HG03066 (cell line): ENCODE results near the gene SERPINA9.
"Not testable (repeated sequence)": the region's sequence is repeated elsewhere in the genome, so short reads cannot be mapped to it uniquely, and the experiment has no call there.

ENCODE experiments used
- ATAC-seq: cut with Tn5 transposase; IDR thresholded peaks from one replicate; pipeline ENCODE4 v1.9.1; 2021; ENCODE audit warnings: low read depth; ENCODE audit not compliant: unreplicated experiment

Gene SERPINA9, protein sequence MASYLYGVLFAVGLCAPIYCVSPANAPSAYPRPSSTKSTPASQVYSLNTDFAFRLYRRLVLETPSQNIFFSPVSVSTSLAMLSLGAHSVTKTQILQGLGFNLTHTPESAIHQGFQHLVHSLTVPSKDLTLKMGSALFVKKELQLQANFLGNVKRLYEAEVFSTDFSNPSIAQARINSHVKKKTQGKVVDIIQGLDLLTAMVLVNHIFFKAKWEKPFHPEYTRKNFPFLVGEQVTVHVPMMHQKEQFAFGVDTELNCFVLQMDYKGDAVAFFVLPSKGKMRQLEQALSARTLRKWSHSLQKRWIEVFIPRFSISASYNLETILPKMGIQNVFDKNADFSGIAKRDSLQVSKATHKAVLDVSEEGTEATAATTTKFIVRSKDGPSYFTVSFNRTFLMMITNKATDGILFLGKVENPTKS

DNA sequence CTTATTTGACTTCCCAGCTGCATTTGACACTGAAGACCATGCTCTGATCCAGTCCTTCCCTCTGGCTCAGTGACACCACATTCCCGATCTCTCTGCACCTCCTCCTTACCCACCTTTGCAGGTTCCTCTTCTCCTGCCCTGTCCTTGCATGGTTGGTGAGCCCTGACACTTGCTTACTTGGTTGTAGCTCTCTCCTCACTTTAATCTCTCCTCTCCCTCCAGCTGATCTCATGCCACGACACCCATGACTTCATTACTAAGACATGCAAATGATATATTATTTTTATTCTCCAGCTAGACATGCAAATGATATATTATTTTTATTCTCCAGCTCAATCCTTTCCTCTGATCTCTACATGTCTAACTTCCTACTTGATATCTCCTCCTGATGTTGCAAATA lies at the start of gene SERPINA9:
Gene SERPINA9 (minus strand): TSS at position 175 of the 400 bp plus-strand sequence. CDS start 6,357 bp downstream, outside the sequence.
- ATAC-seq = no peak

DNA sequence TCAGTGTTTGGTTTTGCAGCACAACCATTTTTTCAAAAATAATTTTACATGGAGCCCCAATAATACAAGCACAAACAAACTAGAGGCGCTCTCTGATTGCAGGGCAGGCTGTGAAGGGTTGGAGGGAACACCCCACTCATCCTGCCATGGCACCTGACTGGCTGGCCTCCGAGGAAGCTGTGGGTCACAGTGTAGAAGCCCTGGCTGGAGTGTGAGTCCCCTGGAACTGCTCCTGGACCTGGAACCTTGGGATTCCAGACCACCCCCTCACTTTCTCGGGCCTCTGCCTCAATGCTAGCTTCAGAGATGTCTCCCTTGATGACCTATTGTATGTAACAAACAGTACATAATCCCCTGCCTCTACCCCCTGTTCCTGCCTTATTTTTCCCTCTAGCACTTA lies 48.1 kb upstream of the SERPINA9 start:
- no peak for ATAC-seq

DNA sequence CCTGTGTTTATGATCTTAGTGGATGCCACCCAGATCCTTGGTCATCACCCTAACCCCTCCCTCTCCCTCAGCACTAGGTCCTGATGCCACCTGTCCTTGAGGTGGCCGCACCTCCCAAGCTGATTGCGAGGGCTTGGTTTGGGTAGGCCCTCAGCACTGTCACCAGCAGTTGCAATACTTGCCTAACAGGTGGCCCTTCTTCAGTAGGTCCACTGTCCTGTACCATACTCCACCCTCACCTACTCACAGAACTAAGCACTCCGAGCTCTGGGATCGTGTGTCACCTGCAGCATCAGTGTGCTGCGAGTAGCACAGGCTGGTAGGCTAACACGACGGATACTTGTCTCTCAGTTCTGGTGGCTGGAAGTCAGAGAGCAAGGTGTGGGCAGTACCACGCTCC lies 47.3 kb upstream of the SERPINA9 start:
- ATAC-seq = no peak

DNA sequence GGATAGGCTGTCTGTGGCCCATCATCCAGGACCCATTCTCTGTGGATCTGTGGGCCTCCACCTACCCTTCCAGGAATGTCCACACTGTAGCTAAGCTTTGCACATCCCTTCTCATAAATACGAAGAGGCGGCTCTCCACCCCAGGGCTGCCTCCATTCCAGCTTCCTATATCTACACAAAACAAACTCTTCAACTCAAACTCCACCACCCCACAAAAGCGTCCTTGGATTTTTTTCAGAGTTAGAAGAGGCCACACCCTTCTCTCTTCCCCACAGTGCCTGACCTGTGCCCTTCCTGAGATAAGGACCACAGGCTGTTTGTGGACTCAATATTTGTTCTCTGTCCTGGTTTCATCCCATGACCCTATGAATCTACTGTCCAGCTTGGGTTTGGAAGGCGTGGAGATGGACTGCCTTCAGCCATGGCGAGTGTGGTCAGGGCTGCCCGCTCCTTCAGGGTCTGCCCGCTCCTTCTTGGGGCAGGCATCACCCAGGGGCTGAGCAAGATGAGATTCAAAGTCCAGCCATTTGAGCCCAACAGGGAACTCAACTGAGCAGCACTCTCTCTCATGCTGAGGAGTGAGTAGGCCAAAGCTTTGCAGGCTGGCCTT lies 46.2 kb upstream of the SERPINA9 start:
- ATAC-seq = no peak

DNA sequence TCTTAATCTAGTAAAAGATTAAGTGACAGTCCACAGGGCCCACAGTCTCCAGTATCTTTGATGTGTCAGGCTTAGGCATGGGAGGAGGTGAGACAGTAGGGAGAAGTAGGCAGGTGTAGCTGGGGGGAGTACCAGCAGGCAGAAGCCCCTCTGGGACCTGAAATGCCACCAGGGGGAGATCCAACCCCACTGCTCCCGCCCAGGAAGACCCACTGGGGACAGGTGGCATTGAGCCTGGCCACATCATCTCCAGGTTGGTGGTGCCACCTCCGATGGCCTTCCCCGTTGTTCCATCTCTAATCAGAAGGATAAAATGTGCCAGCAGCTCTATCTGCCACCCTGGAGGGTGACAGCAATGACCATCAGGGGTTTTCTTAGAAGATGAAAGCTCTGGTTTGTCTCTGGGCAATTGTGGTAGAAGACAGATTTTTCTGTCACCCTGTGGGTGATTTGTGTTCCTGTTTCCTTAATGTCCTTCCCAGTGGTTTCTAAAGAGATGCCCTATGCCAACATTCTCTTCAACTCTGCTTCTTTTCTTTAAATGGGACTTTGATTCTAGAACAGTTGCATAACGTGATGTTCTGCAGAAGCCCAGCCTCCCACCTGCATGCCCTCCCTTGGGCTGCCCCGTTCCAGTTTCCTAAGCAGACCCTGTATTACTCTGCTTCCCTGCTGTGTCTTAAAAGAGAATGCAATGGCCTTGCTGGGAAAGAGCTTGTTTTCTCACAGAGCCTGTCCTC lies 45.5 kb upstream of the SERPINA9 start:
- ATAC-seq = no peak

DNA sequence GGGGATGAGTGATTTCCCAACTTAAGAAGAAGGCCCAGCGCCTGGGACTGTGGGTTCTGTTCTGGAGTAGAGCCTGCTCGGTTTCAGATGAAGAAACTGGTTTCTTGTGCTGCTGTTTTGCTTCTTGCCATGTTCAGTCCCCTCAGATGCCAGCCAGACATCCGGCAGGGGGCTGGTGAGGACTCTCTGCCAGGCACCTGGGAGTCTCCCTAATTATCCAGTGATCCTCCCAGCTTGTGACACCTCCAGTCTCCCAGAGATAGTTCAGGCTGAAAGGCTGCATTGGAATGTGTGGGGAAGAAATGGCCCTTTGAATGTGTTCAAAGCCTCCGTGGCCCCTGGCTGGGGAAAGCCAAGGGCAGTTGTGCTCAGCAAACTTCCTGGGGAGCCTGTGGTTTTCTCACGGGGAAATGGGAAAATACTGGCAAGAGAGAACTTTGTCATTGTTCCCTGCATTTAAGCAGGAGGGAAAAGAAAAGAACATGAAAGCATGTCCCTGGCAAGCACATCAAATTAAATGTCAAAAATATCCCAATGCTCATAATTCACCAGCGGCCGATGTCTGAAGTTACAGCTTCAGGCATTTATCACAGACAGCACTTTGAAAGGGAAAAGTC lies 41.8 kb upstream of the SERPINA9 start:
- no peak for ATAC-seq

DNA sequence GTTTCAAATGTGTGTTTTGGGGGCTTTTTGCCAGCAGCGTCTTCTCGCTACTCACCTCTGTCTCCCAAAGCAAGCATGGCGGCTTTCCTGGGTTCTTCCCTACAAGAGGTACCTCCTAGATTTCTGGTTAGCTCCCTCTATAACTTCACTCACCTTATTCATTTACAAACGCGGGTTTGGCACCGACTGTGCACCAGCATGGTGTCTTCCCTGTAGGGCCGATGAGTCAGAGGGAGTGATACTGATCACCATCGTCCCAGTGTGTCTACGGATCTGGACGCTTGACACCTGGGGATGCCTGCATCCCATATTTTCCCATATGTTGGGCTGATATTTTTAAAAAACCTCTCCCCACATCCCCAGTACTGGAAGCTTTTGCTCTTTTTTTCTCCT lies 41.2 kb upstream of the SERPINA9 start:
- ATAC-seq = no peak

DNA sequence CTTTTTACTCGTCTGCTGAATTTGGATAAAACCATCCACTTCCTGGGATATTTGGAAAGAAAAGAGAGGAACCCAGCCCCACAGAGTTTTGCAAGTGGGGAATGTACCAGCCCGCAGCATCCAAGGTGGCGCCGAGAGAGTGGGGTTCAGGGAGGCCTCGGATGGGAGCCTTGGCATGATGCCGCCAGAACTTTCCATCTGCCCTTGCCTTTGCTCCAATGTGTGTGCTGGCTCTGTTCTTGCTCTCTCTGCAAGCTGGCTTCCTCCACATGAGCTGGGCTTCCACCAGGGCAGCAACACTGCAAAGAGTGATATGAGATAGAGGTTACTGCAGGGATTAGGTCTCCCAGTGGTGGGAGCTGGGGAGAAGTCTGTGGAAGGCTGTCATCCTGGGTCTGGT lies 39.9 kb upstream of the SERPINA9 start:
- ATAC-seq = no peak

DNA sequence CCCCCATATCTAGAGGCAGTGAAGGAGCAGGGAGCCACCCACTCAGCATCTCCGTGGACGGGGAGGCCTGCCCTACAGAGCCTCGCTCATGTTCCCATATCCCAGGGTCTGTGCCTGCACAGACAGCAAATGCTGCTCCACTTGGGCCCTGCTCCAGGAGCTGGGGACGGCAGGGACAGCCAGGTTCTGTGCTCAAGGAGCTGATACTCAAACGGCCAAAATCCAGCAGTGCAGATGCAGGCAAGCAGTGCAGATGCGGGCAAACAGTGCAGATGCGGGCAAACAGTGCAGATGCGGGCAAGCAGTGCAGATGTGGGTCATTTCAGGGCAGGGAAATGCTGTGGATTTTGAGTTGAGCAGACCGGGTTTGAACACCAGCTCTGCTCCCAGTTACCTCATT lies 39.4 kb upstream of the SERPINA9 start:
- no peak for ATAC-seq

DNA sequence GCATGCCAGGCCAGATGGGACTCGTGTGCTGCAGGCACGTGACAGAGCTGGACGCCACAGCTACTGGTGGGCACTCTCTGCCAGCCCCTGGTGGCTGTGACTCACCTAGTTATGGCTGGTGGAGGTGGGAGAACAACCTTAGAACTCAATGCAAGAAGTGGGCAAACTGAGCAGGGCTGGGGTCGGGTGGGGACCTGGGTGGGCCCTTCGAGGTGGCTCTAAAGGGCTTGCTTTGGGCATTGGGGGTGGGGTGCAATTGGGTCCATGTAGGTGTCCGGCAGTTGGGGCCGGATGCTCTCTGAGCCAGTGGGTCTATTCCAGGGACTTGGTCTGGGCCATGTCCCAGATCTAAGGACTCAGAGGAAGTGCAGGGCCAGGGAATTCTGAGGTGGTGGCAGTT lies 38.4 kb upstream of the SERPINA9 start:
- ATAC-seq = no peak

DNA sequence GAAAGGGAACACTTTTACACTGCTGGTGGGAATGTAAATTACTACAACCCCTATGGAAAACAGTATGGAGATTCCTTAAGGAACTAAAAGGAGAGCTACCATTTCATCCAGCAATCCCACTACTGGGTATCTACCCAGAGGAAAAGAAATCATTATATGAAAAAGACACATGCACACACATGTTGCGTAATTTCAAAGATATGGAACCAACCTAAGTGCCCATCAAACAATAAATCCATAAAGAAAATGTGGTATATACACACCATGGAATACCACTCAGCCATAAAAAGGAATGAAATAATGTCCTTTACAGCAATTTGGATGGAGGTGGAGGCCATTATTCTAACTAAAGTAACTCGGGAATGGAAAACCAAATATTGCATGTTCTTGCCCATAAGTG lies 34.5 kb upstream of the SERPINA9 start:
- not testable (repeated sequence) for ATAC-seq

DNA sequence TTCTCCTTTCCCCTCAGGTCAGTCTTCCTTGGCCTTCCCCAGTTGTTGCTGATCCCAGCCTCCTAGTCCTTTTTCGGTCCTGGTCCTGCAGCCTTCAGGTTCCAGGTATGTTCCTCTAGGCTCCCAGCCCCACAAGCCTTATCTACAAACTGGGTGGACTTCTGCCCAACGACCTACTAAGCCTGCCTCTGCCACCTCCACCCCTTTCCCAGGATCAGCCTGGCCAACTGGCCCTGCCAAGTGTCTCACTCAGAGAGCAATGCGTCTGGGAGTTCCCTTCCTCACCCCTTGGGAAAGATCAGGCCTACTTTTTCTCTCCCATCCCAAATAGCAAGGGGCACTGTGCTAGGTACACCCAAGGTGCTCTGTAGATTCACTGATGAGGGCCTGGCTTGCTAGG lies 33.4 kb upstream of the SERPINA9 start, which contains the start of gene SERPINA12:
Gene SERPINA12 (minus strand): TSS at position 114 of the 400 bp plus-strand sequence. CDS start 11,072 bp downstream, outside the sequence.
- no peak for ATAC-seq

DNA sequence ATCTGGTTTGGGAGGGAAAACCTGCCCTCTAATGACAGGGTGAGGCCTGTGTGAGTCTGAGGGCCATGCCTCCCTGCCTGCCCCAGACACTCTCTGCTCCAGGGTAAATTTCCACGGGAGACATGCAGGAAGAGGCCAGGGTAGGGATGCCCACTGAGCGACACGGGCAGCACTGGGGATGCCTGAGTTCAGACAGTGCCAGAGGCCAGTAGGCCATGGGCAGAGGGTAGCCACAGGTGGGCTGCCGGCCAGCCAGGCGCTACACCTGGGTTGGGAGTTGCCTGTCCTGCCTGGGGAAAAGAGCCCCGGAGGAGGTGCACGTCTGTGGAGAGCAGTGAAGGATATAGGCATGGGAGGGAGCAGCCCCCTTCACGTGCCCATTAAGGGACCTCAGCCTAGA lies 29.6 kb upstream of the SERPINA9 start:
- ATAC-seq = no peak

DNA sequence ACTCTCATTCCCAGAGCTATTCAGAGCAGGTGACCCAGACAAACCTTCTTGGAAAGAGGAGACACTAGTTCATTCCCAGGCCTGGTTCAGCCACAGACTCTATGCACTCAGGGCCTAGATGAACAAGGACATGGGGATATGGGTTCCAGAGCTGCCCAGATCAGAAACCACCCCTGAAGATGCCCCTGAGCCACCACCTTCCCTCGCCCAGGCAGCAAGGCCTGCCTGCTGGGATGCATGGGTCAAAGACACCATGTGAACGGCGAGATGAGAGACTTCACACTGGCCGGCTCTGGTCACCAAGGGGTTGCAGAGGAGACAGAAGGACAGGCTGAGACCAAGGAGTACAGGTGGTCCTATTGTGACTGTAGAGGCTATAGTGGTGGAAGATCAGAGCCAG lies 29.2 kb upstream of the SERPINA9 start:
- ATAC-seq = no peak

DNA sequence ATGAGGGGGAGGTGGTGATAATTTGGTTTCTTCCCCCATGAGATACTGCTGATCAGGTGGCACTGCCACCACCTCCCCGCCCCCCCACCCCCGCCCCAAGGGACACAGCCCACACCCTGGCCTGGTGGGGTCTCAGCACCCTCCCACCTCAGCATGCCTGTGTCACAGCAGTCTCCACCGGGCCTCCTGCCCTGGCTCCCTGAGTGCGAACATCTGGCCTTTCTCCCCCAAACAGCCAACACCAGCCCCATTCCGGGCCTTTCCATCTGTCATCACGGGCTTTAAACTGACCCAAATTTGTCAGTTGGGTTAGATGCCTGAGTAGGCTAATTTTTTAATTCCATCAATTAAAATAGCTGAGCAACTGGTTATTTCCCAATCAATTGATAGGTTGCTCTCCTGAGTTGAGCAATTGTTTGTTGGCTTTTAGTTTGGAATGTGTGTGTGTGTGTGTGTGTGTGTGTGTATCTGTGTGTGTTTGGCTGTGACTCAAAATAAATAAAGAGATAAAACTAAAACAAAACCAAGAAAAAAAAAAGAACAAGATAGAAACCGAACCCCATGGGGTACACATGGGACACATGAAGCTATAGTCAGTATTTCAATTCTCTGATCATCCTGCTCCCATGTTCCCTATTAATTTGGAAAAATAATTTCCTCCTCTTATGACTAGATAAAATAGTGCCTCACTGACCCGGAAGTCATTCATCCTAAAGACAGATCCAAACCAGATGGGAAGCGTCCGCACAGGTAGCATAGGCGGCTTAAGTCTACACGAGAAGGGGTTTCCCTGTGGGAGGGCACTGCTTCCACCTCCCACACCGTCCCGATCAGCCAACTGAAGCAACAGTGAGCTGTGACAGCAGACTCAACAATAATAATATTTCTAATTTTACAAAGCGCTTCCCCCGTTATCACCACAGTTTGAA lies 25.9 kb upstream of the SERPINA9 start:
- no peak for ATAC-seq

DNA sequence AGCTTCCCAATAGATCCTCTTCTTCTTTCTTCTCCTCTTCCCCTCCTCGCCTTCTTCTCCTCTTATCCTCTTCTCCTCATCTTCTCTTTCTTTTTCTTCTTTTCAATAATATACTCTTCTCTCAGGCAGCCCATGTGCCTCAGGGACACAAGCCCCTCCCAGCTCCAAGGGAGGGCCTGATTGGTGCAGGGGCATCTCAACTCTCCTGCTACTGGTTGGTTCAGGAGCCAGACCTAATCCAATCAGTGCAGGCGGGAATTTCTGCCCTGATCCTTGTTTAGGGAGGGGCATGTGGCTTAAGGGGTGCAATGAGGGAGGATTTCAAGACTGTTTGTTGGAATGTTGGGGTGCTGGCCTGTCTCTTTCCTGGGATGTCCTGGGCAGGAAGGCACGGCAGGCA lies 24.3 kb upstream of the SERPINA9 start:
- no peak for ATAC-seq

DNA sequence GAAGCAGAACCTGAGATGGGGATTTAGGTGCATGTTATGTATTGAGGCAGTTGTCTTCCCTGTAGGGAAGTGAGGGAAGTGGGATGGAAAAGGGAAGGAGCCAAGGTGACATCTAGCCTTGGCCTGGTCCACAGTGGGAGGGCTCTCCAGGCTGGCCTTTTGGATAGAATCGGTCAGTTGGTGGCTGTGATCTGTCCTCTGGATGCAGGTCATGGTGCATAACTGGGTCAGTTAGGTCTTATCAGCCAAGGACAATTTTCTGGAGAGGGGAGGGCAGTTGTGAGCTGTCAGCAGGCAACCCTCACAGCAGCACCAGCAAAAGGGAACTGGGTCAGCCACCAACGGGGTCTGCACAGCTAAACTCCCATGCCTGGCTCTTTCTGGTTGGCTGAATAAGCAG lies 23.7 kb upstream of the SERPINA9 start:
- ATAC-seq = no peak

DNA sequence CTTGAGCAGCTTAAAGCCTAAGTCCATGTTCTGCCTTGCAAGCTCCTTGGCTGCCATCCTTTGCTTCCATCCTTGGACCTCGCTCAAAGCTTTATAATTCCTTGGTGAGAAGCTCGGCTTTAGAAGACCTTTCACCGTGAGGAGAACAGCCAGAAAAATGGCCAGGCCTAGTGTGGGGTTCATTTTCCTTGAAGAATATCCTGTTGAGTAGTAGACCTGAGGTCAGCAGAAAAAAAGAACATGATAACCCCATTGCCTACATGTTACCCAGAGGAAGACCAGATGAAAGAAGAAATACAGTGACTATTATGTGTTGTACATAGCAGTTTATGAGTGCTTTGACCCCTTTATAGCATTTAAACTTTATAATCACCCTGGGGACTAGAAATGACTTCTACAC lies 22.2 kb upstream of the SERPINA9 start:
- no peak for ATAC-seq

DNA sequence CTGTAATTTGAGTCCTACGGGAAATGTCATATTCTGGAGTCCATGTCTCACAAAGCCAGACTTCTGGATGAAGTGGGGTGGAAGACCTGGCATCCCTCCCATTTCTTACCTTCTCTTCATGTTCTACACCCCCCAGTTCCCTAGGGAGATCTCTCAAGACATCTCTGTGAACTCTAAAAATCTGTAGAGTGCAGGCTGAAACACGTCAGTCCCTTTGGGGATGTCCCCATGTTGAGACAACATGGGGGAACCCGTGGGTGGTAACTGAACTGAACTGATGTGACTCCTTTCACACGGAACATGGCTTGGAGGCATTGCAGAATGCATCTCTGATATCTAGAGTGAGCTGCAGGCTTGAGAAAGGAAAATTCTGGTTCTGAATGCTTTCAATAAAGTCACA lies 18.1 kb upstream of the SERPINA9 start:
- ATAC-seq = no peak

DNA sequence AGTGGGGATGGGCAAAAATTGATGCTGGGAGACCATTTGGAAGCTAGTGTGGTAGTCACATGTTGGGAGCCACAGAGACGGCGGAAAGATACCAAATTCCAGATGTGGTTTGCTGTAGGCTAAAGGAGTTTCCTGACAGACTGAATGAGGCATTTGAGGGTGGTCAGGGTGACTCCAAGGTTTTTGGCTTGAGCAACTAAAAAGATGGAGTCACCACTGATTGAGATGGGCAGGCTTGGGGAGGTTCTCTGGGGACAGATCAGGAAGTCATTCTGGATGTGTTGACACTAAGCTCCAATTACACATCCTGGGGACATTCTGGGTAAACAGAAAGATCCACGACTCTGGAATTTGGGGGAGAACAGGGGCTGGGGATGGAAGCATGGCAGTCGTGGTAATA lies 15.5 kb upstream of the SERPINA9 start:
- ATAC-seq = no peak
